ENCODE measurements around the gene ANKRD29. TPM values are rescaled to one million over a fixed set of nuclear protein-coding genes. Genes with fewer than 3 reads are reported as not detected.

The ANKRD29 gene
- total RNA-seq, 1 experiment from 2014 or later = 6.9 TPM

DNA sequence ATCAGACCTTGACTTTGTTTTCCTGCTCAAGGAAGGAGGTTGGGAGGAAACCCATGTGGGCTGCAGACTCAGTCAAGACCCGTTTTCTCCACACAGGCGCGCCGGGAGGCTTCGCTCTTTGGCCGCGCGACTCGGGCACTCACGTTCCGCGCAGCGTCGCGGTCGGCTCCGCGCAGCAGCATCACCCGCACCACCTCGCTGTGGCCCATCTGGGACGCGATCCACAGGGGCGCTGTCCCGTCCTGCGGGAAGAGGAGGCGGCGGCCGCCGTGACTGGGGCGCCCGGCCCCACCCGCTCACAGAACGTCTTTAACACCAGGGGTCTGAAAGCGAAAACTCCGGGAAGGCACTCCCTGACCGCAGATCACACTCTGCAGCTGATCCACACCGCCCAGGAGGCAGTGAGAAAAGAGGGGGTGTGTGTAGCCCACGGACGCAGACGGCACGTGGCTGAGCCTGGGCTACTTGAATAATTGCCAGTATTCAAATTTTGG, 43.3 kb downstream of the ANKRD29 start:
- peak overlapping the region; percentile 61 for H3K4me3 Mint-ChIP-seq (ENCODE audit: low read depth, unreplicated experiment)
- CTCF ChIA-PET = interaction anchor here (0.6 to 2.1 kb wide), 4 partner anchors 8 to 83 kb away, joined by 3 to 16 read pairs (median 6); no protein-coding TSS in a partner anchor
- TSS peak; percentile 44 for BruUV-seq (replicated peaks)
- intact Hi-C loops (cut with micrococcal nuclease; ENCODE audit: unreplicated experiment) = no loop called here
- H3K9me3 Mint-ChIP-seq (ENCODE audit: low read depth, unreplicated experiment) = no peaks in the 10 kb centered on the region
- no peak for DNase-seq
- peaks cover 20% of the 10 kb centered on the region for H3K36me3 Mint-ChIP-seq (ENCODE audit: insufficient read depth, unreplicated experiment)
- H3K27me3 Mint-ChIP-seq (ENCODE audit: unreplicated experiment) = no peaks in the 10 kb centered on the region
- peak overlapping the region; percentile 2 for H3K27ac Mint-ChIP-seq (ENCODE audit: unreplicated experiment)
- TF ChIP-seq, protein P1, sequence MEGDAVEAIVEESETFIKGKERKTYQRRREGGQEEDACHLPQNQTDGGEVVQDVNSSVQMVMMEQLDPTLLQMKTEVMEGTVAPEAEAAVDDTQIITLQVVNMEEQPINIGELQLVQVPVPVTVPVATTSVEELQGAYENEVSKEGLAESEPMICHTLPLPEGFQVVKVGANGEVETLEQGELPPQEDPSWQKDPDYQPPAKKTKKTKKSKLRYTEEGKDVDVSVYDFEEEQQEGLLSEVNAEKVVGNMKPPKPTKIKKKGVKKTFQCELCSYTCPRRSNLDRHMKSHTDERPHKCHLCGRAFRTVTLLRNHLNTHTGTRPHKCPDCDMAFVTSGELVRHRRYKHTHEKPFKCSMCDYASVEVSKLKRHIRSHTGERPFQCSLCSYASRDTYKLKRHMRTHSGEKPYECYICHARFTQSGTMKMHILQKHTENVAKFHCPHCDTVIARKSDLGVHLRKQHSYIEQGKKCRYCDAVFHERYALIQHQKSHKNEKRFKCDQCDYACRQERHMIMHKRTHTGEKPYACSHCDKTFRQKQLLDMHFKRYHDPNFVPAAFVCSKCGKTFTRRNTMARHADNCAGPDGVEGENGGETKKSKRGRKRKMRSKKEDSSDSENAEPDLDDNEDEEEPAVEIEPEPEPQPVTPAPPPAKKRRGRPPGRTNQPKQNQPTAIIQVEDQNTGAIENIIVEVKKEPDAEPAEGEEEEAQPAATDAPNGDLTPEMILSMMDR (IDR thresholded peaks at IDR 0.05; ENCODE audit: unreplicated experiment) = no peak
- H3K4me1 Mint-ChIP-seq (ENCODE audit: low read depth, unreplicated experiment) = peaks cover 49% of the 10 kb centered on the region

DNA sequence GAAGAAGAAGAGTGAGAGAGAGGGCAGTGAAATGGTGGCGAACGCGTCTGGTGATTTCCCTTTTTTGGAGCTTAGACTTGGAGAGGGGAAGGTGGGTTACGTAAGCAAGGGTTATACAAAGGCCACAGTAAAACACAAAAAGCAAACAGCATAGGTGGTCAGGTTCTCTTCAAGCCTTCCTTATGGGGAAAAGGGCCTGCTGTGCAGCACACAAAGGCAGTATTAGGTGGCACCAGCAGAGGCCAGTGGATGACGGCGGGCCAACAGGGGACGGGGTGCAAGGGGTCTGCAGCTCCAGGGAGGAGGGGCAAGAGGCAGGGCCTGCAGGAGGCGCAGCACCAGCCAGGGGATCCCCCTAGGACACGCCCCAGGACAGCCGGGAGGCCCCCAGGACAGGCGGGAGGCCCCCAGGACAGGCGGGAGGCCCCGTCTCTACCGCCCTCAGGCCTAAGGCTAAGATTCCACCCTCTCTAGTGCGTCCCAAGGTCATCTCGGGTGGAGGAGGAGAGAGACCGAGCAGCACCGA, 43.8 kb downstream of the ANKRD29 start:
- TF ChIP-seq, protein P1 (IDR thresholded peaks at IDR 0.05; ENCODE audit: unreplicated experiment) = no peak
- CTCF ChIA-PET = interaction anchor here (0.6 to 2.1 kb wide), 8 partner anchors 8 to 140 kb away, joined by 3 to 16 read pairs (median 5); partner anchors contain the start of gene NPC1
- H3K27ac Mint-ChIP-seq (ENCODE audit: unreplicated experiment) = peak overlapping the region; percentile 94
- H3K27me3 Mint-ChIP-seq (ENCODE audit: unreplicated experiment) = no peaks in the 10 kb centered on the region
- DNase-seq = peak; percentile 68
- H3K36me3 Mint-ChIP-seq (ENCODE audit: insufficient read depth, unreplicated experiment) = peaks cover 20% of the 10 kb centered on the region
- no TSS peak for BruUV-seq (replicated peaks)
- intact Hi-C loops (cut with micrococcal nuclease; ENCODE audit: unreplicated experiment) = no loop called here
- peak overlapping the region; percentile 61 for H3K4me3 Mint-ChIP-seq (ENCODE audit: low read depth, unreplicated experiment)
- H3K4me1 Mint-ChIP-seq (ENCODE audit: low read depth, unreplicated experiment) = peaks cover 49% of the 10 kb centered on the region
- H3K9me3 Mint-ChIP-seq (ENCODE audit: low read depth, unreplicated experiment) = no peaks in the 10 kb centered on the region

DNA sequence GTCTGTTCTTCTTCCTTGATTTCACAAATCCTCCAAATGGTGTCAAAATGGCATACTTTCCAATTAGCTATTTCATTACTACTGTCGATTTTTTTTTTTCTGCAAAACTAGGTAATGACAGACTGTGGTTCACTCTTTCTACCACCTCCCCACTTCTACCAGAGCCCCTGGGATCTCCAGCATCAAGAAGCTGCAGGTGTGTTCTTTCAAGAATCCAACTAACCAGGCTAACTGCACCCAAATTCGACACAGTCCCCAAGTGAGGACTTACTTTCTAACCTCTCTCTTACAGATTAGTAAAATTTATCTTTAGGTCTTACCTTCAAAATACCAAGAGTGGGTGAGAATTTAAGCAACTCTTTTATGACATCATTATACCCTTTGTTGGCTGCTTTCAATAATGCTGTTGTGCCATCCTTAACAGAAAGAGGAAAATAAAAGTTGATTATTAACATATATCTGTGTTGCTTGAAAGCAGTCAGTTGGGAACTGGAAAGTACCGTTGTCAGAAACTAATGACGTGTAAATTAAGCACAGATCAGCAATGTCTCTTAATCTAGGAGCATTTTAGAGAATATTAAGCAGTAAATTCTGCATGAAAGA, 45.2 kb downstream of the ANKRD29 start:
- peaks cover 54% of the 10 kb centered on the region for H3K4me1 Mint-ChIP-seq (ENCODE audit: low read depth, unreplicated experiment)
- intact Hi-C loops (cut with micrococcal nuclease; ENCODE audit: unreplicated experiment) = no loop called here
- CTCF ChIA-PET = interaction anchor here (0.6 to 2.1 kb wide), 4 partner anchors 12 to 551 kb away, joined by 3 to 8 read pairs (median 4); no protein-coding TSS in a partner anchor
- TF ChIP-seq, protein P1 (IDR thresholded peaks at IDR 0.05; ENCODE audit: unreplicated experiment) = no peak
- no TSS peak for BruUV-seq (replicated peaks)
- H3K27me3 Mint-ChIP-seq (ENCODE audit: unreplicated experiment) = no peaks in the 10 kb centered on the region
- H3K27ac Mint-ChIP-seq (ENCODE audit: unreplicated experiment) = peak overlapping the region; percentile 94
- peak overlapping the region; percentile 54 for H3K4me3 Mint-ChIP-seq (ENCODE audit: low read depth, unreplicated experiment)
- DNase-seq = no peak
- peaks cover 20% of the 10 kb centered on the region for H3K36me3 Mint-ChIP-seq (ENCODE audit: insufficient read depth, unreplicated experiment)
- H3K9me3 Mint-ChIP-seq (ENCODE audit: low read depth, unreplicated experiment) = no peaks in the 10 kb centered on the region

DNA sequence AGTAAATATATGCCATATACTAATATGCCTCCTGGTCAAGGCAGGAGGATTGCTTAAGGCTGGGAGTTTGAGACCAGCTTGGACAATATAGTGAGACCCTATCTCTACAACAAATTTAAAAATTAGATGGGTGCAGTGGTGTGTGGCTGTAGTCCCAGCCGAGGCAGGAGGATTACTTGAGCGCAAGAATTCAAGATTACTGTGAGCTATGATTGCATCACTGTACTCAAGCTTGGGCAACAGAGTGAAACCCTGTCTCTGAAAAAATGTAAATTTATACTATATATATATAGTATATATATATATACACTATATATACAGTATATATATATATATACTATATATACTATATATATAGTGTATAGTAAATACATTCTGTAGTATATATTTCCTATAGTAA, 46.5 kb downstream of the ANKRD29 start:
- peaks cover 54% of the 10 kb centered on the region for H3K4me1 Mint-ChIP-seq (ENCODE audit: low read depth, unreplicated experiment)
- no peak for DNase-seq
- CTCF ChIA-PET = interaction anchor here (0.6 kb wide), 1 partner anchor 52 kb away, joined by 9 read pairs; no protein-coding TSS in a partner anchor
- H3K27me3 Mint-ChIP-seq (ENCODE audit: unreplicated experiment) = no peaks in the 10 kb centered on the region
- no TSS peak for BruUV-seq (replicated peaks)
- peaks cover 20% of the 10 kb centered on the region for H3K36me3 Mint-ChIP-seq (ENCODE audit: insufficient read depth, unreplicated experiment)
- no peak overlapping the region for H3K27ac Mint-ChIP-seq (ENCODE audit: unreplicated experiment)
- H3K4me3 Mint-ChIP-seq (ENCODE audit: low read depth, unreplicated experiment) = no peak overlapping the region
- H3K9me3 Mint-ChIP-seq (ENCODE audit: low read depth, unreplicated experiment) = no peaks in the 10 kb centered on the region
- TF ChIP-seq, protein P1 (IDR thresholded peaks at IDR 0.05; ENCODE audit: unreplicated experiment) = no peak
- intact Hi-C loops (cut with micrococcal nuclease; ENCODE audit: unreplicated experiment) = no loop called here

Measured in Calu3 (cell line).